AG10803 (cell line): ENCODE results near the gene AK8.

ENCODE experiments used
- DNase-seq: peaks from one replicate; pipeline ENCODE4 v3.0.0; 2010; ENCODE audit warnings: low read depth
- H3K4me3 ChIP-seq: 2 replicates; pipeline ENCODE4 v1.5.1; 2011; ENCODE audit warnings: mild to moderate bottlenecking, low read length, control low read depth
- CTCF ChIP-seq: conservative IDR thresholded peaks from 2 replicates; pipeline ENCODE4 v1.5.1; 2011; ENCODE audit warnings: mild to moderate bottlenecking, low read length, control low read depth, inconsistent platforms

Gene AK8

GRCh38 chr9:132898051-132898450, 20.0 kb upstream of the AK8 start:
- no peak for TF ChIP-seq CTCF
- no peak overlapping the region for H3K4me3 ChIP-seq
- no peak for DNase-seq

- no peak overlapping the region for H3K4me3 ChIP-seq
- TF ChIP-seq CTCF = no peak
- DNase-seq = no peak
Measured at GRCh38 chr9:132896906-132897305, 18.8 kb upstream of the AK8 start.

GRCh38 chr9:132896264-132896663, 18.2 kb upstream of the AK8 start:
- no peak for TF ChIP-seq CTCF
- no peak overlapping the region for H3K4me3 ChIP-seq

GRCh38 chr9:132894862-132895835, 17.1 kb upstream of the AK8 start:
- no peak overlapping the region for H3K4me3 ChIP-seq
- DNase-seq = no peak
- TF ChIP-seq CTCF = no peak

More at GRCh38 chr9:132896264-132896663, 18.2 kb upstream of the AK8 start:
- no peak for DNase-seq

- no peak for DNase-seq
- H3K4me3 ChIP-seq = no peak overlapping the region
- no peak for TF ChIP-seq CTCF
Measured at GRCh38 chr9:132894346-132894745, 16.3 kb upstream of the AK8 start.

DNA sequence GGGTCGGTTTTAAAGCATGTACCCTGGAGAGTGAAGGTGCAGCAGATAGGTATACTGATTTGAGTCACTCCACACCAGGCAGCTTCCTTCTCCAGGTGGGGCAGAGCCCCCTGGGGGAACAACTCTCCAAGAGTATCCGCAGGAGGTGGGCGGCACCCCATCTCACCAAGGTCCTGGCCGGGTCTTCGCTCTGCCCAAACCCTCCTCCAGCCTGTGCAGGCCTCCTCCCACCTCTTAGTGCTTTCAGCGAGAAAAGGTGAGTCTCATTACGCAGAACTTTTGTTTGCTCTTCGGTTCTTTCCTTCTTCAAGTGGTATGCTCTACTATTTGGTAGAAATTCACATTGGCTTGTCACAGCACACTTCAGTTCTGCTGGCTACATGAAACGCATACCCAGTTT, 14.3 kb upstream of the AK8 start:
- no peak for TF ChIP-seq CTCF
- no peak for DNase-seq
- no peak overlapping the region for H3K4me3 ChIP-seq

GRCh38 chr9:132888151-132888550, 10.1 kb upstream of the AK8 start:
- no peak for TF ChIP-seq CTCF
- H3K4me3 ChIP-seq = no peak overlapping the region
- DNase-seq = no peak
